ENCODE data around the gene CD2BP2.
"Not testable (repeated sequence)": the region's sequence is repeated elsewhere in the genome, so short reads cannot be mapped to it uniquely, and the experiment has no call there.

CD2BP2 gene

DNA sequence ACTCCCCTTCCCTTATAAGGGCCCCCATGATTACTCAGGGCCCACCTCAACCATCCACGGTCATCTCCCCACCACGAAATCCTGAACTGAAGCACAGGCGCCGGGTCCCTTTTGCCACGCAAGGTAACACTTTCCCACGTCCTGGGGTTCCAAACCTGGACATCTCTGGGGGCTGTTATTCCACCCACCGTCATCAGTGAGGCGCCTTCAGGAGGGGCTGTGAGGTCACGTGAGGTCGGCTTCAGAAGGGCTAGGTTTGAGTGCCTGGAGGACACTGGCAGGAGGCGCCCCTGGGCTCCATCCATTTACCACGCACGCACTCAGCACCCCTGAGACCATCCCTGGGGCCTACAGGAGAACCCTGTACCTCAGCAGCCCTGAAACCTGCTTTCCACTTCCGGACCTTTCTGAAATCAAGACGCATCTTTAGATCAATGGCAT lies 4.1 kb downstream of the CD2BP2 start:
- no peaks in the 10 kb centered on the region for H3K9me3 ChIP-seq (ENCODE audit: control insufficient read depth in 2 of 2, low read length in 2 of 2)
- H3K27ac ChIP-seq (ENCODE audit: low read length): no peak overlapping the region
- H3K9ac ChIP-seq (ENCODE audit: low read length in 2 of 2): no peak overlapping the region
- peaks cover 43% of the 10 kb centered on the region for H3K4me1 ChIP-seq (ENCODE audit: control insufficient read depth, insufficient read depth, low read length)
- peaks cover 18 to 23% of the 10 kb centered on the region in 2 donors for H3K36me3 ChIP-seq (ENCODE audit: control insufficient read depth in 2 of 2, insufficient read depth in 2 of 2, low read length in 2 of 2)
- H3K27me3 ChIP-seq (ENCODE audit: control insufficient read depth in 1 of 2, insufficient read depth in 2 of 2, low read length in 2 of 2): no peaks in the 10 kb centered on the region
- no peak overlapping the region for H3K4me3 ChIP-seq (ENCODE audit: low read length in 2 of 2)

DNA sequence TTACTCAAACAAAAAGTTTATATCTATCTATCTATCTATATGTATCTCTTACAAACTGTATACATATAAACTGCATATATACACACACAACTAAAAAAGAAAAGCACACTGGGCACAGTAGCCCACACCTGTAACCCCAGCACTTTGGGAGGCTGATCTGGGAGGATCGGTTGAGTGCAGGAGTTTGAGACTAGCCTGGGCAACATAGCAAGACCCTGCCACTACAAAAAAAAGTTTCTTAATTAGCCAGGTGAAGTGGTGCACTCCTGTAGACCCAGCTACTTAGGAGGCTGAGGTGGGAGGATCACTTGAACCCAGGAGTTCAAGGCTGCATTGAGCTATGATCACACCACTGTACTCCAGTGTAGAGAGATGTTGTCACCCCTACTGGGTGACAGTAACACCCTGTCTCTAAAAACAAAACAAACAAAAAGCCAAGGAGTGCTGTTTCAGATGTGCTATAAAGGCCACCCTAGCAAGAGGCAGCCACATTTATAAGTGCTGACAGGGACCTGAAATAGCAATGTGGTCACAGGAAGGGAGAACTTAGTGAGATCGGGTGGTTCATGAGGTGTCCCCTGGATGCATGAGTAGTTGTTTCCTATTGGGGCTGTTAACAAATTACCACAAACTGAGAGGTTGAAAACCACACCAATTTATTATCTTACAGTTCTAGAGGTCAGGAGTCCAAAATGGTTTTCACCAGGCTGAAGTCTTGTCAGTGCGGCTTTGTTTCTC lies 4.8 kb downstream of the CD2BP2 start:
- peaks cover 36% of the 10 kb centered on the region for H3K4me1 ChIP-seq (ENCODE audit: control insufficient read depth, insufficient read depth, low read length)
- H3K27me3 ChIP-seq (ENCODE audit: control insufficient read depth in 1 of 2, insufficient read depth in 2 of 2, low read length in 2 of 2): no peaks in the 10 kb centered on the region
- H3K9ac ChIP-seq (ENCODE audit: low read length in 2 of 2): no peak overlapping the region
- no peaks in the 10 kb centered on the region for H3K9me3 ChIP-seq (ENCODE audit: control insufficient read depth in 2 of 2, low read length in 2 of 2)
- peaks cover 18 to 23% of the 10 kb centered on the region in 2 donors for H3K36me3 ChIP-seq (ENCODE audit: control insufficient read depth in 2 of 2, insufficient read depth in 2 of 2, low read length in 2 of 2)
- H3K27ac ChIP-seq (ENCODE audit: low read length): peak overlapping the region; percentile 31
- H3K4me3 ChIP-seq (ENCODE audit: low read length in 2 of 2): no peak overlapping the region

DNA sequence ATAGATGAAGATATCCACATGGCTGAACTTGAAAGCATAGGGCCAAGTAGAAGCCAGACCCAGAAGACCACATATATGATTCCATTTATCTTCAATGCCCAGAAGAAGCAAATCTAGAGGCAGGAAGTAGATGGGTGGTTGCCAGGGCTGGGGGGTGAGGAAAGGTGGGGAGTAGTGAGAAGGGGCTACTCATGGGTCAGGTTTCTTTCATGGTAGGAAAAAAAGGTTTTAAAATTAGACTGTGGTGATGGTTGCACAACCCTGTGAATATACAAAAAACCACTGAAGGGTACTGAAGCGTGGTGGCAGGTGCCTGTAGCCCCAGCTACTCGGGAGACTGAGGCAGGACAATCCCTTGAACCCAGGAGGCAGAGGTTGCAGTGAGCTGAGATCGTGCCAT lies 5.4 kb downstream of the CD2BP2 start:
- H3K27me3 ChIP-seq (ENCODE audit: control insufficient read depth in 1 of 2, insufficient read depth in 2 of 2, low read length in 2 of 2): no peaks in the 10 kb centered on the region
- no peak overlapping the region for H3K27ac ChIP-seq (ENCODE audit: low read length)
- peaks cover 18 to 23% of the 10 kb centered on the region in 2 donors for H3K36me3 ChIP-seq (ENCODE audit: control insufficient read depth in 2 of 2, insufficient read depth in 2 of 2, low read length in 2 of 2)
- peaks cover 32% of the 10 kb centered on the region for H3K4me1 ChIP-seq (ENCODE audit: control insufficient read depth, insufficient read depth, low read length)
- H3K9ac ChIP-seq (ENCODE audit: low read length in 2 of 2): no peak overlapping the region
- H3K9me3 ChIP-seq (ENCODE audit: control insufficient read depth in 2 of 2, low read length in 2 of 2): no peaks in the 10 kb centered on the region
- H3K4me3 ChIP-seq (ENCODE audit: low read length in 2 of 2): no peak overlapping the region

DNA sequence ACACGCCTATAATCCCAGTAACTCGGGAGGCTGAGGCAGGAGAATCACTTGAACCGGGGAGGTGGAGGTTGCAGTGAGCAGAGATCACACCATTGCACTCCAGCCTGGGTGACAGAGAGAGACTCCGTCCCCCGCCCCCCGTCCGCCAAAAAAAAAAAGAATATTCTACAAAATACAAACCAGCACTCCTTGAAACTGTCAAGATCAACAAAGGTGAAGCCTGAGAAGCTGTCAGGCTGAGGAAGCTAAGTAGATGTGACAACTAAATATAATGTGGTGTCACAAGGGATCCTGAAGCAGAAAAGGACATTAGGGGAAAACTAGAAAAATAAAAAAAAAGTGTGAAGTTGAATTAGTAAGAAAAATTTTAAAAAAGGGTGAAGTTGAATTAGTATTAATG lies 6.2 kb downstream of the CD2BP2 start:
- Histone ChIP-seq H3K27ac (ENCODE audit: low read length) (no peak overlapping the region), H3K9ac (ENCODE audit: low read length in 2 of 2) (no peak overlapping the region), H3K4me3 (ENCODE audit: low read length in 2 of 2) (no peak overlapping the region), H3K27me3 (ENCODE audit: control insufficient read depth in 1 of 2, insufficient read depth in 2 of 2, low read length in 2 of 2) (no peaks in the 10 kb centered on the region), H3K4me1 (ENCODE audit: control insufficient read depth, insufficient read depth, low read length) (peaks cover 25% of the 10 kb centered on the region), H3K36me3 (ENCODE audit: control insufficient read depth in 2 of 2, insufficient read depth in 2 of 2, low read length in 2 of 2) (peaks cover 18 to 23% of the 10 kb centered on the region in 2 donors), H3K9me3 (ENCODE audit: control insufficient read depth in 2 of 2, low read length in 2 of 2) (no peaks in the 10 kb centered on the region)

DNA sequence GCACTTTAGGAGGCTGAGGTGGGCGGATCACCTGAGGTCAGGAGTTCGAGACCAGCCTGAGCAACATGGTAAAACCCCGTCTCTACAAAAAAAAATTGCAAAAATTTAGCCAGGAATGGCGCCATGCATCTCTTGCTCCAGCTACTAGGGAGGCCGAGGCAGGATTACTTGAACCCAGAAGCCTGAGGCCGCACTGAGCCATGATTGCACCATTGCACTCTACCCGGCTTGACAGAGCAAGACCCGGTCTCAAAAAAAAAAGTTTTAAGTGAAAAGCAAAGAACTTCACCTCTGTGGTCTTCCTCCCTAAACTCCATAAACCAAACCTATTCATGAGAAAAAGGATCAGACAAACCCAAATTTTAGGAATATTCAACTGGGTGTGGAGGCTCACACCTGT lies 7.0 kb downstream of the CD2BP2 start:
- Histone ChIP-seq H3K4me3 (ENCODE audit: low read length in 2 of 2) (no peak overlapping the region), H3K4me1 (ENCODE audit: control insufficient read depth, insufficient read depth, low read length) (peaks cover 17% of the 10 kb centered on the region), H3K36me3 (ENCODE audit: control insufficient read depth in 2 of 2, insufficient read depth in 2 of 2, low read length in 2 of 2) (peaks cover 12 to 20% of the 10 kb centered on the region in 2 donors), H3K9me3 (ENCODE audit: control insufficient read depth in 2 of 2, low read length in 2 of 2) (no peaks in the 10 kb centered on the region), H3K27me3 (ENCODE audit: control insufficient read depth in 1 of 2, insufficient read depth in 2 of 2, low read length in 2 of 2) (no peaks in the 10 kb centered on the region), H3K9ac (ENCODE audit: low read length in 2 of 2) (no peak overlapping the region), H3K27ac (ENCODE audit: low read length) (no peak overlapping the region)

DNA sequence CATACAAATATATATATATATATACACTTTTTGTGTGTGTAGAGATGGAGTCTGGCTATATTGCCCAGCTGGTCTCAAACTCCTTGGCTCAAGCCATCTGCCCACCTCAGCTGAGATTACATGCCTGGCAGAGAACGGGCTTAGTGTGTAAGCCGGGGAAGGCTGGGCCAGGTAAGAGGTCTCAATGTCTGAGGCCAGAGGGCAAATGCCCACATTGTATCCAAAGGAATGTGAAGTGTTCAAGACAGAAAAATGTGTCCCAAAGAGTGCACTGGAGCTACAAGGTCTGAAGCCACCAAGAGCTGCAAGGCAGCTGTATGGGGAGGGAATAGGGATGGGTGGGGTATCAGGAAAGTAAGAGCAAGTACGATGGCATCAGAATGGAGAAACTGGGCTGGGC lies 8.8 kb downstream of the CD2BP2 start:
- H3K9ac ChIP-seq (ENCODE audit: low read length in 2 of 2): no peak overlapping the region
- no peaks in the 10 kb centered on the region for H3K9me3 ChIP-seq (ENCODE audit: control insufficient read depth in 2 of 2, low read length in 2 of 2)
- no peaks in the 10 kb centered on the region for H3K27me3 ChIP-seq (ENCODE audit: control insufficient read depth in 1 of 2, insufficient read depth in 2 of 2, low read length in 2 of 2)
- no peak overlapping the region for H3K27ac ChIP-seq (ENCODE audit: low read length)
- H3K4me3 ChIP-seq (ENCODE audit: low read length in 2 of 2): no peak overlapping the region
- no peaks in the 10 kb centered on the region for H3K4me1 ChIP-seq (ENCODE audit: control insufficient read depth, insufficient read depth, low read length)
- peaks cover 11 to 12% of the 10 kb centered on the region in 2 donors for H3K36me3 ChIP-seq (ENCODE audit: control insufficient read depth in 2 of 2, insufficient read depth in 2 of 2, low read length in 2 of 2)

DNA sequence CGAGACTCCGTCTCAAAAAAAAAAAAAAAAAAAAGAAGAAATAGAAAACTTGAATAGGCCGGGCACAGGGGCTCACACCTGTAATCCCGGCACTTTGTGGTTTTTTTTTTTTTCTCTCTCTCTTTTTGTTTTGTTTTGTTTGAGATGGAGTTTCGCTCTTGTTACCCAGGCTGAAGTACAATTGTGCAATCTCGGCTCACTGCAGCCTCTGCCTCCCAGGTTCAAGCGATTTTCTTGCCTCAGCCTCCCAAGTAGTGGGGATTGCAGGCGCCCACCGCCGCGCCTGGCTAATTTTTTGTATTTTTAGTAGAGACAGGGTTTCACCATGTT lies 11.7 kb downstream of the CD2BP2 start:
- H3K9ac ChIP-seq (ENCODE audit: low read length in 2 of 2); H3K9me3 ChIP-seq (ENCODE audit: control insufficient read depth in 2 of 2, low read length in 2 of 2); H3K36me3 ChIP-seq (ENCODE audit: control insufficient read depth in 2 of 2, insufficient read depth in 2 of 2, low read length in 2 of 2); H3K4me3 ChIP-seq (ENCODE audit: low read length in 2 of 2); H3K27ac ChIP-seq (ENCODE audit: low read length); H3K4me1 ChIP-seq (ENCODE audit: control insufficient read depth, insufficient read depth, low read length); H3K27me3 ChIP-seq (ENCODE audit: control insufficient read depth in 1 of 2, insufficient read depth in 2 of 2, low read length in 2 of 2): not testable (repeated sequence)

DNA sequence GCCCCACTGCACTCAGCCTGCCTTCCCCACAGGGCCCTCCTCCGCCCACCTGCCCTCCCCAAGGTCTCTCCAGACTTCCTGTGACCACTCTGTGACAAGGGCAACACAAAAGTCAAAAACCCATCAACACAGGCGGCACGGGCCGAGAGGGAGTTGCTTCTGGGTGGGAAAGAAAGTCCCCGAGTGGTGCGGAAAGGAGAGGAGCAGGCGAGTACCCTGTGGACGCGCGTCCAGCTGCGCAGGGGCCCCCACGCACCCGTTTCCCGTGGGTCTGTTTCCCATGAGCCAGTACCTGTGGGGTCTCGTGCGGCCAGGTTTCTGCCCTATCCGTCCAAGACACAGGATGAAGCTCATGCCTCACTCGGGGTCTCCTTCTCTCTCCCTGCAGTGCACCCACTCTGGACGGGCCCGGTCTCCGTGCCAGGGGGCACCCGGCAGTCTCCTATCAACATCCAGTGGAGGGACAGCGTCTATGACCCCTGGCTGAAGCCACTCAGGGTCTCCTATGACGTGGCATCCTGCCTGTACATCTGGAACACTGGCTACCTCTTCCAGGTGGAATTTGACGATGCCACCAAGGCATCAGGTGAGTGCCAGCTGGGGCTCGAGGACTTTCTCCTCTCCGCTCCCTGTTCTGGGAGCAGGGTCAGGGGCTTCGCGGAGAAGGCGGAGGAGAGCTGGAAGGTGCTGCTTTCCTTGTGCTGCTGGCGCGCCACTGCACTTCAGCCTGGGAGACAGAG lies 12.2 kb downstream of the CD2BP2 start:
- no peak overlapping the region for H3K27ac ChIP-seq (ENCODE audit: low read length)
- H3K9me3 ChIP-seq (ENCODE audit: control insufficient read depth in 2 of 2, low read length in 2 of 2): no peaks in the 10 kb centered on the region

DNA sequence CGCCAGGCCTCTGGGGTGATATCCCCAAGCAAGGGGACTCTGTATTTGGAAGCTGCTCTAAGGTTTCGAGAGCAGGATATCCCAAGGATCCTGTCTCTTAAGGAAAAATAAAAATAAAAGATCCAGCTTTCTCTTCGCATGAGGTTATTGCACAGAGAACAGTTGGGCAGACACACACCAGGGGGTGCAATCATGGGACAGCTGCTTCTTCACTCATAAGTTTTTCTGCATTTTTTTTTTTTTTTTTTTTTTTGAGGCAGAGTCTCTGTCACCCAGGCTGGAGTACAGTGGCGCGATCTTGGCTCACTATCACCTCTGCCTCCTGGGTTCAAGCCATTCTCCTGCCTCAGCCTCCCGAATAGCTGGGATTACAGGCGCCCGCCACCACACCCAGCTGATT lies 13.1 kb downstream of the CD2BP2 start:
- H3K4me1 ChIP-seq (ENCODE audit: control insufficient read depth, insufficient read depth, low read length); H3K9me3 ChIP-seq (ENCODE audit: control insufficient read depth in 2 of 2, low read length in 2 of 2); H3K36me3 ChIP-seq (ENCODE audit: control insufficient read depth in 2 of 2, insufficient read depth in 2 of 2, low read length in 2 of 2); H3K27ac ChIP-seq (ENCODE audit: low read length); H3K4me3 ChIP-seq (ENCODE audit: low read length in 2 of 2); H3K27me3 ChIP-seq (ENCODE audit: control insufficient read depth in 1 of 2, insufficient read depth in 2 of 2, low read length in 2 of 2); H3K9ac ChIP-seq (ENCODE audit: low read length in 2 of 2): not testable (repeated sequence)

More for the DNA sequence above, 12.2 kb downstream of the CD2BP2 start:
- no peak overlapping the region for H3K9ac ChIP-seq (ENCODE audit: low read length in 2 of 2)
- H3K36me3 ChIP-seq (ENCODE audit: control insufficient read depth in 2 of 2, insufficient read depth in 2 of 2, low read length in 2 of 2): no peaks in the 10 kb centered on the region
- H3K4me1 ChIP-seq (ENCODE audit: control insufficient read depth, insufficient read depth, low read length): no peaks in the 10 kb centered on the region
- H3K4me3 ChIP-seq (ENCODE audit: low read length in 2 of 2): no peak overlapping the region
- no peaks in the 10 kb centered on the region for H3K27me3 ChIP-seq (ENCODE audit: control insufficient read depth in 1 of 2, insufficient read depth in 2 of 2, low read length in 2 of 2)

DNA sequence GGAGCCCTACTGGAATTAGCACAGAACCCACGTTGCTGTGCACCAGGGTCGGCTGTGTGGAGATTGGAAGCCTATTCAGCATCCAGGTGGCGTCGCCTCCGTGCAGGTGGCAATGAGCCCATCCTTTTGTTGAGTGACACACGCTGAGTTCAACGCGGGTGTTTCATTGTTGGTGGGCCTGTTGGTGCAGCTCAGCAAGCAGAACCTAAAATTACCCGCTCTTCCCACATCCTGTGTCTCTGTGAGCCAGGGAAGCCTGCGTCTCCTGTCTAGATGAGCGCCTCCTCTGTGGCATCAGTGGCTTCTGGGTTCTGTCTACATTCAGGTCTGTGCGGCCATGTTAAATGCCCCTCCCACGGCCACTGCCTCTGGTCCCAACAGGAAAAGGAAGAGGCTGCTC lies 14.5 kb downstream of the CD2BP2 start:
- Histone ChIP-seq H3K36me3 (ENCODE audit: control insufficient read depth in 2 of 2, insufficient read depth in 2 of 2, low read length in 2 of 2) (no peaks in the 10 kb centered on the region), H3K9me3 (ENCODE audit: control insufficient read depth in 2 of 2, low read length in 2 of 2) (no peaks in the 10 kb centered on the region), H3K9ac (ENCODE audit: low read length in 2 of 2) (no peak overlapping the region)

DNA sequence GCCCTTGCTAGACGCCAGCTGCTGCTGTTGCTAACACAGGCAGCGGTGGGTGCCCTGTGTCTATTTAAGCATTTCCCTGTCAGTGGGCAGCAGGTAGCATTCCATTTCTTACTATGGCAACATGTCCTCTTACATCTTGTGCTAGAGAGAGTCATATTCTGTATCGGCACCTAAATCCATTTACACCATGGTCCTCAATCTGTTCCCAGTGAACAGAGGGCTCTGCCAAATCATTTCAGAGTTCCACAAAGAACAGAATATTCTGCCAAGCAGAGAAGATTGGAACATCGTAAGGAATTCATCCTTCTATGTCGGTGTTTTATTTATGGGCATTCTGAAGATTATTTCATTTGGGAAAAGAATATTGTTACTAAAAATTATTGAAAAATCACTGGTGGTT lies 16.4 kb downstream of the CD2BP2 start:
- H3K9ac ChIP-seq (ENCODE audit: low read length in 2 of 2); H3K27ac ChIP-seq (ENCODE audit: low read length); H3K36me3 ChIP-seq (ENCODE audit: control insufficient read depth in 2 of 2, insufficient read depth in 2 of 2, low read length in 2 of 2); H3K4me3 ChIP-seq (ENCODE audit: low read length in 2 of 2); H3K9me3 ChIP-seq (ENCODE audit: control insufficient read depth in 2 of 2, low read length in 2 of 2); H3K27me3 ChIP-seq (ENCODE audit: control insufficient read depth in 1 of 2, insufficient read depth in 2 of 2, low read length in 2 of 2): not testable (repeated sequence)
- H3K4me1 ChIP-seq (ENCODE audit: control insufficient read depth, insufficient read depth, low read length): peaks cover 10% of the 10 kb centered on the region

More for the DNA sequence above, 14.5 kb downstream of the CD2BP2 start:
- H3K27ac ChIP-seq (ENCODE audit: low read length): no peak overlapping the region
- no peaks in the 10 kb centered on the region for H3K27me3 ChIP-seq (ENCODE audit: control insufficient read depth in 1 of 2, insufficient read depth in 2 of 2, low read length in 2 of 2)
- no peak overlapping the region for H3K4me3 ChIP-seq (ENCODE audit: low read length in 2 of 2)
- H3K4me1 ChIP-seq (ENCODE audit: control insufficient read depth, insufficient read depth, low read length): peaks cover 7% of the 10 kb centered on the region

Measured in stomach smooth muscle (tissue), 2 donors.